Measurements from ENCODE around the gene UBIAD1.

The UBIAD1 gene

DNA sequence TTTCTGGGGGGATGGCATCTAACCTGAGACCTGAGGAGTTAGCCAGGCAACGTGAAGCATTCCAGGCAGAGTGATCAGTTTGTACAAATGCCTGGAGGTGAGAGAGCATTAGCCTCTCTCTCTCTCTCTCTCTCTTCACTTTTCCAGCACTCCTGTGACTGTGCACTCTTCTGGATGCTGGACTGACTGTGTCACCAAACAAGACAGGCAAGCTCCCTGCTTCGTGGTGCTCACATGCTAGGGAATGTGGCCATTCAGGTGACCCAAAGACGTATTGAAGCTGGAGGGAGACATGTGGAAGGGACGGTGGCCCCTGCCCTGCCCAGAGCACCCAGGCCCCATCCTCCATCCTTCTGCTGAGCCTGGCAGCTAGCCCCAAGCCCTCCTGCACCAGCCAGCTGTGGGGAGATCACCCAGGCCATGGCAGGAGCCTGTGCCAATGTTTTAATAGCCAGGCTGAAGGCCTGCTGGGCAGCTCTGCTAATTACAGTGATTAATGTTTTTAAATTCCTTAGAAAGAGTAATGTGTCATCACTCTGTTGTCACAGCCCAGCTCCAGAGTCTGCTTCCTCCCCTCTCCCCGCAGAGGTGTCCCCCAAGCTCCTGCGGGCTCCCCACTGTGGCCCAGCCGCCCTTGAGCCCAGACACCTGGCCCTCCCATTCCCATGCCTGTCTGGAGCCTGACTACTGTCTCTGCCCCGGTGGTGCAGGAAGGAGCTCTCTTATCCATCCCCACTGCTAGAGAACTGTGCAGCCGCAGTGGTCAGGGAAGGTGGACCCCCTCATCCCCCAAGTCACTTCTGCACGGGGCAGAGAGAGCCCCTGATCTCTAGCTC lies 48.9 kb downstream of the UBIAD1 start:
- no peak for TF ChIP-seq TOX (CRISPR knock-in tag; IDR thresholded peaks at IDR 0.05; ENCODE audit: borderline replicate concordance)
- no peak for TF ChIP-seq ESRRG (CRISPR knock-in tag; IDR thresholded peaks at IDR 0.05)
- TF ChIP-seq CSDC2 (CRISPR knock-in tag; IDR thresholded peaks at IDR 0.05) = no peak
- TF ChIP-seq, protein P1, sequence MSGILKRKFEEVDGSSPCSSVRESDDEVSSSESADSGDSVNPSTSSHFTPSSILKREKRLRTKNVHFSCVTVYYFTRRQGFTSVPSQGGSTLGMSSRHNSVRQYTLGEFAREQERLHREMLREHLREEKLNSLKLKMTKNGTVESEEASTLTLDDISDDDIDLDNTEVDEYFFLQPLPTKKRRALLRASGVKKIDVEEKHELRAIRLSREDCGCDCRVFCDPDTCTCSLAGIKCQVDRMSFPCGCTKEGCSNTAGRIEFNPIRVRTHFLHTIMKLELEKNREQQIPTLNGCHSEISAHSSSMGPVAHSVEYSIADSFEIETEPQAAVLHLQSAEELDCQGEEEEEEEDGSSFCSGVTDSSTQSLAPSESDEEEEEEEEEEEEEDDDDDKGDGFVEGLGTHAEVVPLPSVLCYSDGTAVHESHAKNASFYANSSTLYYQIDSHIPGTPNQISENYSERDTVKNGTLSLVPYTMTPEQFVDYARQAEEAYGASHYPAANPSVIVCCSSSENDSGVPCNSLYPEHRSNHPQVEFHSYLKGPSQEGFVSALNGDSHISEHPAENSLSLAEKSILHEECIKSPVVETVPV (CRISPR knock-in tag; IDR thresholded peaks at IDR 0.05) = no peak
- no peak for TF ChIP-seq SNAI2 (CRISPR knock-in tag; IDR thresholded peaks at IDR 0.05)
- no peak for TF ChIP-seq OSR1 (CRISPR knock-in tag; IDR thresholded peaks at IDR 0.05)
- no peak for TF ChIP-seq ZC3H10 (CRISPR knock-in tag; IDR thresholded peaks at IDR 0.05)
- no peak for TF ChIP-seq ZFP3 (CRISPR knock-in tag; IDR thresholded peaks at IDR 0.05)
- no peak for TF ChIP-seq TCF4 (CRISPR knock-in tag; IDR thresholded peaks at IDR 0.05; ENCODE audit: borderline replicate concordance)
- TF ChIP-seq ZNF8 (CRISPR knock-in tag; IDR thresholded peaks at IDR 0.05) = no peak
- TF ChIP-seq ISL1 (CRISPR knock-in tag; IDR thresholded peaks at IDR 0.05) = no peak
- TF ChIP-seq PPARA (CRISPR knock-in tag; IDR thresholded peaks at IDR 0.05; ENCODE audit: borderline replicate concordance) = no peak
- no peak for TF ChIP-seq ZNF565 (CRISPR knock-in tag; conservative IDR thresholded peaks at IDR 0.05; ENCODE audit: low read depth)
- TF ChIP-seq BACH2 (CRISPR knock-in tag; IDR thresholded peaks at IDR 0.05; ENCODE audit: borderline replicate concordance) = no peak
- no peak for TF ChIP-seq ZNF70 (CRISPR knock-in tag; IDR thresholded peaks at IDR 0.05)
- TF ChIP-seq RARB (CRISPR knock-in tag; IDR thresholded peaks at IDR 0.05) = no peak
- ATAC-seq = no peak; the same call in 2 of the 3 replicates

DNA sequence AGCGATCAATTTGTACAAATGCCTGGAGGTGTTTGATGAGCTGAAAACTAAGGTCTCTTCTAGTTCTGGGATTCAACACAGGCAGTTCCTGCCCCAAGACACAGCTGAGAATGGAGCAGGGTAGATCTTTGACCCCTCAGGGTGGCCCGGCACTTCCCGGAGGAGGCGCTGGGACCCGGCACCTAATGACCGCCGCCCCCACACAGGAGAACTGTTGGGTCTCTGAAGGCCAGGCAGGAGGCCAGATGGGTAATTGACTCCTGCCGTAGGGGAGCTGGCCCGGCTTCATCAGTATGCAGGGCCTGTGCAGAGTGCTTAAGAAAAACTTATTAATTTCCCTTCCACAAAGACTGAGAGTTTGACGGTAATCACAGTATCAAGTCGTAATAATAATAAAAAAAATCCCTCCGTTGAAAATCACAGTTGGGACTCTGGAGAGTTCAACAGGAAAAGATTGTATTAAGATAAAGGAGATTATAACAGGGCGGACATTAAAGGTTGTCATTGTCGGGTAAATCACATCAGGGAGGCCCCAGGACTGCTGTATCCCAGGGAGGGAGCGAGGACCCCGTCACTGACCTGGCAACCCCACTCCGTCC lies 51.7 kb downstream of the UBIAD1 start:
- TF ChIP-seq ZNF70 (CRISPR knock-in tag; IDR thresholded peaks at IDR 0.05) (no peak), CSDC2 (CRISPR knock-in tag; IDR thresholded peaks at IDR 0.05) (no peak), TCF4 (CRISPR knock-in tag; IDR thresholded peaks at IDR 0.05; ENCODE audit: borderline replicate concordance) (no peak), GLIS3 (CRISPR knock-in tag; IDR thresholded peaks at IDR 0.05) (no peak), CREB5 (CRISPR knock-in tag; IDR thresholded peaks at IDR 0.05; ENCODE audit: low read depth) (no peak), PPARA (CRISPR knock-in tag; IDR thresholded peaks at IDR 0.05; ENCODE audit: borderline replicate concordance) (no peak), TOX (CRISPR knock-in tag; IDR thresholded peaks at IDR 0.05; ENCODE audit: borderline replicate concordance) (no peak)
- TF ChIP-seq, protein P2, sequence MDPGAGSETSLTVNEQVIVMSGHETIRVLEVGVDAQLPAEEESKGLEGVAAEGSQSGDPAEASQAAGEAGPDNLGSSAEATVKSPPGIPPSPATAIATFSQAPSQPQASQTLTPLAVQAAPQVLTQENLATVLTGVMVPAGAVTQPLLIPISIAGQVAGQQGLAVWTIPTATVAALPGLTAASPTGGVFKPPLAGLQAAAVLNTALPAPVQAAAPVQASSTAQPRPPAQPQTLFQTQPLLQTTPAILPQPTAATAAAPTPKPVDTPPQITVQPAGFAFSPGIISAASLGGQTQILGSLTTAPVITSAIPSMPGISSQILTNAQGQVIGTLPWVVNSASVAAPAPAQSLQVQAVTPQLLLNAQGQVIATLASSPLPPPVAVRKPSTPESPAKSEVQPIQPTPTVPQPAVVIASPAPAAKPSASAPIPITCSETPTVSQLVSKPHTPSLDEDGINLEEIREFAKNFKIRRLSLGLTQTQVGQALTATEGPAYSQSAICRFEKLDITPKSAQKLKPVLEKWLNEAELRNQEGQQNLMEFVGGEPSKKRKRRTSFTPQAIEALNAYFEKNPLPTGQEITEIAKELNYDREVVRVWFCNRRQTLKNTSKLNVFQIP (CRISPR knock-in tag; IDR thresholded peaks at IDR 0.05; ENCODE audit: borderline replicate concordance, low read depth) = no peak
- ATAC-seq = no peak

DNA sequence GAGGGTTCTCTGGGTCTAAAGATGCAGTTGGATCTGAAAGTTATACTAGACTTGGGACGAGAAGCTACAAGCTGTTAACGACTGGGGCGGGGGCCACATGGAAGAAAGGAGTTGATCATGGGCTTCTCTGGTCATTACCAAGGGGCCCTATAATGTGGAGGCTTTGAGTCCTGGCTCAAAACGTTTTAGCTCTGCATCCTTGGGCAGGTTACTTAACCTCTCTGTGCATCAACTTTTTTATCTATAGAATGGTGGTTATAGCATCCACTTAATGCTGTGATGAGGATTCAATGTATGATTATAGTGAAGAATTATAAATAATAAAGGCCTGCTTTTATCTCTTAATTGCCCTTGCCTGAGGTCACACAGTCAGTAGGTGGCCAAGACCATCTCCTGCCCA lies 53.1 kb downstream of the UBIAD1 start:
- ATAC-seq = no peak
- TF ChIP-seq ZNF565 (CRISPR knock-in tag; conservative IDR thresholded peaks at IDR 0.05; ENCODE audit: low read depth) (no peak), TCF4 (CRISPR knock-in tag; IDR thresholded peaks at IDR 0.05; ENCODE audit: borderline replicate concordance) (no peak)

DNA sequence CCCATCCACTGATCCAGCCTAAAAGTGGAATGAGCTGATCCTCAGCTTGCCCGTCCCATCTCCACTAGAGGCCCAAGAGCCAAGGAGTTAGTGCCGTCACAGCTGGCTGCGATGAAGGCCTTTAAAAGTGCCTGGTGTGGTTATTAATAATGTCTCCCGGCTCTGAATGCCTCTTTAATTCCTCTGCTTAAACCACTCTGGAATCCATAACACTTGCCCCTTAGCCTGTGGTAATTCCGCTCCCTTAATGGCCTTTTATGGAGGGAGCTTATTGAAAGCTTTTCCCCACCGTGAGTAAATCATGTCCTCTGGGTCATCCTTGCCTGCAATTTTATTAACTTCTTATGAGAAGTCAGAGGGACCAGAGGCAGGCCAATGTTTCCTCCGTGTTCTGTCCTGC lies 55.4 kb downstream of the UBIAD1 start:
- TF ChIP-seq TCF4 (CRISPR knock-in tag; IDR thresholded peaks at IDR 0.05; ENCODE audit: borderline replicate concordance) (no peak), GLIS3 (CRISPR knock-in tag; IDR thresholded peaks at IDR 0.05) (no peak), OSR1 (CRISPR knock-in tag; IDR thresholded peaks at IDR 0.05) (no peak), ZNF565 (CRISPR knock-in tag; conservative IDR thresholded peaks at IDR 0.05; ENCODE audit: low read depth) (no peak), ZFP3 (CRISPR knock-in tag; IDR thresholded peaks at IDR 0.05) (no peak), PPARA (CRISPR knock-in tag; IDR thresholded peaks at IDR 0.05; ENCODE audit: borderline replicate concordance) (no peak), TOX (CRISPR knock-in tag; IDR thresholded peaks at IDR 0.05; ENCODE audit: borderline replicate concordance) (no peak), ARNTL (CRISPR knock-in tag; IDR thresholded peaks at IDR 0.05; ENCODE audit: borderline replicate concordance, low read depth) (no peak), CREB5 (CRISPR knock-in tag; IDR thresholded peaks at IDR 0.05; ENCODE audit: low read depth) (no peak), ZNF8 (CRISPR knock-in tag; IDR thresholded peaks at IDR 0.05) (no peak)
- TF ChIP-seq, protein P2 (CRISPR knock-in tag; IDR thresholded peaks at IDR 0.05; ENCODE audit: borderline replicate concordance, low read depth) = no peak
- TF ChIP-seq, protein P3, sequence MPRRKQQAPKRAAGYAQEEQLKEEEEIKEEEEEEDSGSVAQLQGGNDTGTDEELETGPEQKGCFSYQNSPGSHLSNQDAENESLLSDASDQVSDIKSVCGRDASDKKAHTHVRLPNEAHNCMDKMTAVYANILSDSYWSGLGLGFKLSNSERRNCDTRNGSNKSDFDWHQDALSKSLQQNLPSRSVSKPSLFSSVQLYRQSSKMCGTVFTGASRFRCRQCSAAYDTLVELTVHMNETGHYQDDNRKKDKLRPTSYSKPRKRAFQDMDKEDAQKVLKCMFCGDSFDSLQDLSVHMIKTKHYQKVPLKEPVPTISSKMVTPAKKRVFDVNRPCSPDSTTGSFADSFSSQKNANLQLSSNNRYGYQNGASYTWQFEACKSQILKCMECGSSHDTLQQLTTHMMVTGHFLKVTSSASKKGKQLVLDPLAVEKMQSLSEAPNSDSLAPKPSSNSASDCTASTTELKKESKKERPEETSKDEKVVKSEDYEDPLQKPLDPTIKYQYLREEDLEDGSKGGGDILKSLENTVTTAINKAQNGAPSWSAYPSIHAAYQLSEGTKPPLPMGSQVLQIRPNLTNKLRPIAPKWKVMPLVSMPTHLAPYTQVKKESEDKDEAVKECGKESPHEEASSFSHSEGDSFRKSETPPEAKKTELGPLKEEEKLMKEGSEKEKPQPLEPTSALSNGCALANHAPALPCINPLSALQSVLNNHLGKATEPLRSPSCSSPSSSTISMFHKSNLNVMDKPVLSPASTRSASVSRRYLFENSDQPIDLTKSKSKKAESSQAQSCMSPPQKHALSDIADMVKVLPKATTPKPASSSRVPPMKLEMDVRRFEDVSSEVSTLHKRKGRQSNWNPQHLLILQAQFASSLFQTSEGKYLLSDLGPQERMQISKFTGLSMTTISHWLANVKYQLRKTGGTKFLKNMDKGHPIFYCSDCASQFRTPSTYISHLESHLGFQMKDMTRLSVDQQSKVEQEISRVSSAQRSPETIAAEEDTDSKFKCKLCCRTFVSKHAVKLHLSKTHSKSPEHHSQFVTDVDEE (CRISPR knock-in tag; IDR thresholded peaks at IDR 0.05) = no peak
- TF ChIP-seq, protein P1 (CRISPR knock-in tag; IDR thresholded peaks at IDR 0.05) = no peak
- ATAC-seq = no peak

Data from SK-N-SH treated with all-trans-retinoic acid at 6 μM for 48 hours (cell line).